ENCODE data around the gene TENM4. TPM values are rescaled to one million over a fixed set of nuclear protein-coding genes. Genes with fewer than 3 reads are reported as not detected.

The TENM4 gene
- polyA plus RNA-seq, 3 donors: 0.31 to 1.7 TPM; not detected in 1

GRCh38 chr11:78961247-78961646, 479.6 kb downstream of the TENM4 start:
- Mint-ChIP-seq H3K36me3 (no peaks in the 10 kb centered on the region), H3K4me1 (no peaks in the 10 kb centered on the region), H3K27ac (no peak overlapping the region), H3K9me3 (peaks cover 0 to 3% (median 0%) of the 10 kb centered on the region in 7 donors), H3K4me3 (peak overlapping the region in 1 of 2 donors; percentile 68), H3K27me3 (ENCODE audit: low read depth in 3 of 3) (peaks cover 46 to 80% (median 50%) of the 10 kb centered on the region in 3 donors)
- intact Hi-C loops (cut with micrococcal nuclease): loop anchor here in 1 of 2 donors (10.0 kb wide), 1 partner anchor 316 kb away; no protein-coding TSS in a partner anchor
- no peaks in the 10 kb centered on the region for H3K79me2 ChIP-seq (ENCODE audit: insufficient read depth, low read length)
- no peak overlapping the region for H3K9ac ChIP-seq (ENCODE audit: insufficient read depth, low read length, poor library complexity, severe bottlenecking)
- peak; percentile 12 to 37 (median 16) for DNase-seq
- no peak overlapping the region for H2AFZ ChIP-seq (ENCODE audit: insufficient read depth, low read depth, low read length, poor library complexity, severe bottlenecking)
- H3K4me1 ChIP-seq (ENCODE audit: control insufficient read depth in 1 of 2, insufficient read depth in 2 of 2, low read length in 2 of 2): no peaks in the 10 kb centered on the region
- H3K4me3 ChIP-seq (replicated peaks in 1 of 3; ENCODE audit: low read depth in 2 of 3, low read length in 3 of 3): no peak overlapping the region
- no peaks in the 10 kb centered on the region for H3K9me3 ChIP-seq (replicated peaks in 1 of 2; ENCODE audit: control insufficient read depth in 1 of 2, insufficient read depth in 1 of 2, low read length in 2 of 2)
- no peak overlapping the region for H3K4me2 ChIP-seq (replicated peaks; ENCODE audit: extremely low read depth, low read length, poor library complexity, severe bottlenecking)
- H3K27me3 ChIP-seq (ENCODE audit: control insufficient read depth in 2 of 2, insufficient read depth in 2 of 2, low read length in 2 of 2): peaks cover 31 to 63% of the 10 kb centered on the region in 2 donors
- TF ChIP-seq, protein P1, sequence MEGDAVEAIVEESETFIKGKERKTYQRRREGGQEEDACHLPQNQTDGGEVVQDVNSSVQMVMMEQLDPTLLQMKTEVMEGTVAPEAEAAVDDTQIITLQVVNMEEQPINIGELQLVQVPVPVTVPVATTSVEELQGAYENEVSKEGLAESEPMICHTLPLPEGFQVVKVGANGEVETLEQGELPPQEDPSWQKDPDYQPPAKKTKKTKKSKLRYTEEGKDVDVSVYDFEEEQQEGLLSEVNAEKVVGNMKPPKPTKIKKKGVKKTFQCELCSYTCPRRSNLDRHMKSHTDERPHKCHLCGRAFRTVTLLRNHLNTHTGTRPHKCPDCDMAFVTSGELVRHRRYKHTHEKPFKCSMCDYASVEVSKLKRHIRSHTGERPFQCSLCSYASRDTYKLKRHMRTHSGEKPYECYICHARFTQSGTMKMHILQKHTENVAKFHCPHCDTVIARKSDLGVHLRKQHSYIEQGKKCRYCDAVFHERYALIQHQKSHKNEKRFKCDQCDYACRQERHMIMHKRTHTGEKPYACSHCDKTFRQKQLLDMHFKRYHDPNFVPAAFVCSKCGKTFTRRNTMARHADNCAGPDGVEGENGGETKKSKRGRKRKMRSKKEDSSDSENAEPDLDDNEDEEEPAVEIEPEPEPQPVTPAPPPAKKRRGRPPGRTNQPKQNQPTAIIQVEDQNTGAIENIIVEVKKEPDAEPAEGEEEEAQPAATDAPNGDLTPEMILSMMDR (IDR thresholded peaks at IDR 0.05): peak; percentile 18
- H3K27ac ChIP-seq (ENCODE audit: low read depth in 1 of 2, low read length in 2 of 2): no peak overlapping the region
- 44% methylated on average over 3 of the region's 3 CpGs for WGBS (ENCODE audit: insufficient coverage)
- no peaks in the 10 kb centered on the region for H4K20me1 ChIP-seq (ENCODE audit: insufficient read depth, low read length)
- H3K36me3 ChIP-seq (replicated peaks in 1 of 2; ENCODE audit: control insufficient read depth in 1 of 2, insufficient read depth in 2 of 2, low read length in 2 of 2): no peaks in the 10 kb centered on the region

GRCh38 chr11:78958444-78958843, 482.4 kb downstream of the TENM4 start:
- Histone ChIP-seq H4K20me1 (ENCODE audit: insufficient read depth, low read length) (no peaks in the 10 kb centered on the region), H3K4me2 (replicated peaks; ENCODE audit: extremely low read depth, low read length, poor library complexity, severe bottlenecking) (no peak overlapping the region), H3K79me2 (ENCODE audit: insufficient read depth, low read length) (no peaks in the 10 kb centered on the region), H3K4me3 (replicated peaks in 1 of 3; ENCODE audit: low read depth in 2 of 3, low read length in 3 of 3) (no peak overlapping the region), H3K4me1 (ENCODE audit: control insufficient read depth in 1 of 2, insufficient read depth in 2 of 2, low read length in 2 of 2) (no peaks in the 10 kb centered on the region), H3K9ac (ENCODE audit: insufficient read depth, low read length, poor library complexity, severe bottlenecking) (no peak overlapping the region), H3K27ac (ENCODE audit: low read depth in 1 of 2, low read length in 2 of 2) (no peak overlapping the region), H3K36me3 (replicated peaks in 1 of 2; ENCODE audit: control insufficient read depth in 1 of 2, insufficient read depth in 2 of 2, low read length in 2 of 2) (no peaks in the 10 kb centered on the region), H2AFZ (ENCODE audit: insufficient read depth, low read depth, low read length, poor library complexity, severe bottlenecking) (no peak overlapping the region), H3K9me3 (replicated peaks in 1 of 2; ENCODE audit: control insufficient read depth in 1 of 2, insufficient read depth in 1 of 2, low read length in 2 of 2) (no peaks in the 10 kb centered on the region), H3K27me3 (ENCODE audit: control insufficient read depth in 2 of 2, insufficient read depth in 2 of 2, low read length in 2 of 2) (peaks cover 31 to 60% of the 10 kb centered on the region in 2 donors)
- no peaks in the 10 kb centered on the region for H3K36me3 Mint-ChIP-seq
- no peaks in the 10 kb centered on the region for H3K4me1 Mint-ChIP-seq
- no peak overlapping the region for H3K4me3 Mint-ChIP-seq
- H3K9me3 Mint-ChIP-seq: peaks cover 0 to 3% (median 0%) of the 10 kb centered on the region in 7 donors
- TF ChIP-seq, protein P1 (IDR thresholded peaks at IDR 0.05): no peak
- WGBS (ENCODE audit: insufficient coverage): 100% methylated on average over 1 of the region's 3 CpGs
- intact Hi-C loops (cut with micrococcal nuclease): no loop called here
- no peak for DNase-seq
- H3K27ac Mint-ChIP-seq: no peak overlapping the region
- H3K27me3 Mint-ChIP-seq (ENCODE audit: low read depth in 3 of 3): peaks cover 30 to 60% (median 45%) of the 10 kb centered on the region in 3 donors

All from CD14-positive monocyte (primary cell).